ENCODE data around the gene WIPI1. TPM values are rescaled to one million over a fixed set of nuclear protein-coding genes. Genes with fewer than 3 reads are reported as not detected.

The WIPI1 gene
- total and polyA plus RNA-seq, 2 of the 13 experiments (the other 11 are each of a cell fraction or from before 2014, with no cell fraction given): 29.4 to 141 TPM

GRCh38 chr17:68420065-68420464 lies 37.2 kb downstream of the WIPI1 start:
- Histone ChIP-seq H2AFZ (ENCODE audit: low read length) (no peak overlapping the region), H3K79me2 (ENCODE audit: insufficient read depth, low read length) (no peaks in the 10 kb centered on the region), H3K9ac (ENCODE audit: insufficient read depth, low read depth, low read length) (no peak overlapping the region), H4K20me1 (ENCODE audit: insufficient read depth, low read length) (no peaks in the 10 kb centered on the region), H3K4me1 (ENCODE audit: insufficient read depth, low read length) (peaks cover 3% of the 10 kb centered on the region), H3K4me2 (ENCODE audit: low read depth, low read length) (no peak overlapping the region), H3K4me3 (replicated peaks in 1 of 3; ENCODE audit: insufficient read depth in 1 of 3, low read depth in 2 of 3, low read length in 3 of 3) (no peak overlapping the region), H3K36me3 (replicated peaks in 1 of 2; ENCODE audit: control insufficient read depth in 1 of 2, insufficient read depth in 2 of 2, low read length in 2 of 2) (peaks cover 12 to 14% of the 10 kb centered on the region in 2 experiments), H3K27ac (ENCODE audit: extremely low read length, insufficient read depth, low read length) (no peak overlapping the region), H3K27me3 (ENCODE audit: control insufficient read depth in 1 of 2, insufficient read depth in 2 of 2, low read length in 2 of 2) (no peaks in the 10 kb centered on the region), H3K9me3 (ENCODE audit: low read length) (no peaks in the 10 kb centered on the region)
- no peak for FAIRE-seq
- no peak for DNase-seq (ENCODE audit: low spot score)
- no peak for ATAC-seq
- POLR2A ChIA-PET: no interaction called here
- TF ChIP-seq IRF2 (CRISPR knock-in tag; IDR thresholded peaks at IDR 0.05): no peak
- TF ChIP-seq, protein P1, sequence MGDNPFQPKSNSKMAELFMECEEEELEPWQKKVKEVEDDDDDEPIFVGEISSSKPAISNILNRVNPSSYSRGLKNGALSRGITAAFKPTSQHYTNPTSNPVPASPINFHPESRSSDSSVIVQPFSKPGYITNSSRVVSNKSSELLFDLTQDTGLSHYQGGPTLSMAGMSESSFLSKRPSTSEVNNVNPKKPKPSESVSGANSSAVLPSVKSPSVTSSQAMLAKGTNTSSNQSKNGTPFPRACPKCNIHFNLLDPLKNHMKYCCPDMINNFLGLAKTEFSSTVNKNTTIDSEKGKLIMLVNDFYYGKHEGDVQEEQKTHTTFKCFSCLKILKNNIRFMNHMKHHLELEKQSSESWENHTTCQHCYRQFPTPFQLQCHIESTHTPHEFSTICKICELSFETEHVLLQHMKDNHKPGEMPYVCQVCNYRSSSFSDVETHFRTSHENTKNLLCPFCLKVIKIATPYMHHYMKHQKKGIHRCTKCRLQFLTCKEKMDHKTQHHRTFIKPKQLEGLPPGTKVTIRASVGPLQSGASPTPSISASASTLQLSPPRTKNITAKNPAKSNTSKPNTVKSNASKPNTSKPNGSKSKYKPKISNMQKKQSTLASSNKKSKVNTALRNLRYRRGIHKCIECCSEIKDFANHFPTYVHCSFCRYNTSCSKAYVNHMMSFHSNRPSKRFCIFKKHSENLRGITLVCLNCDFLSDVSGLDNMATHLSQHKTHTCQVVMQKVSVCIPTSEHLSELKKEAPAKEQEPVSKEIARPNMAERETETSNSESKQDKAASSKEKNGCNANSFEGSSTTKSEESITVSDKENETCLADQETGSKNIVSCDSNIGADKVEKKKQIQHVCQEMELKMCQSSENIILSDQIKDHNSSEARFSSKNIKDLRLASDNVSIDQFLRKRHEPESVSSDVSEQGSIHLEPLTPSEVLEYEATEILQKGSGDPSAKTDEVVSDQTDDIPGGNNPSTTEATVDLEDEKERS (CRISPR knock-in tag; IDR thresholded peaks at IDR 0.05): no peak
- TF ChIP-seq SNAPC5 (CRISPR knock-in tag; IDR thresholded peaks at IDR 0.05; ENCODE audit: borderline replicate concordance): no peak
- no peak for TF ChIP-seq FOXA1 (IDR thresholded peaks at IDR 0.05)
- TF ChIP-seq FOXA1 (CRISPR knock-in tag; IDR thresholded peaks at IDR 0.05): no peak
- no peak for TF ChIP-seq NFIC (IDR thresholded peaks at IDR 0.05; ENCODE audit: low read length)
- no peak for TF ChIP-seq POGZ (CRISPR knock-in tag; IDR thresholded peaks at IDR 0.05)
- TF ChIP-seq ZNF17 (CRISPR knock-in tag; IDR thresholded peaks at IDR 0.05): no peak
- TF ChIP-seq ZNF552 (CRISPR knock-in tag; IDR thresholded peaks at IDR 0.05; ENCODE audit: borderline replicate concordance): no peak
- no peak for TF ChIP-seq SP1 (IDR thresholded peaks at IDR 0.05)
- no peak for TF ChIP-seq SP1 (CRISPR knock-in tag; IDR thresholded peaks at IDR 0.05)
- no peak for TF ChIP-seq GATAD1 (CRISPR knock-in tag; IDR thresholded peaks at IDR 0.05)
- no peak for TF ChIP-seq ZNF816 (CRISPR knock-in tag; IDR thresholded peaks at IDR 0.05; ENCODE audit: borderline replicate concordance)
- TF ChIP-seq, protein P2, sequence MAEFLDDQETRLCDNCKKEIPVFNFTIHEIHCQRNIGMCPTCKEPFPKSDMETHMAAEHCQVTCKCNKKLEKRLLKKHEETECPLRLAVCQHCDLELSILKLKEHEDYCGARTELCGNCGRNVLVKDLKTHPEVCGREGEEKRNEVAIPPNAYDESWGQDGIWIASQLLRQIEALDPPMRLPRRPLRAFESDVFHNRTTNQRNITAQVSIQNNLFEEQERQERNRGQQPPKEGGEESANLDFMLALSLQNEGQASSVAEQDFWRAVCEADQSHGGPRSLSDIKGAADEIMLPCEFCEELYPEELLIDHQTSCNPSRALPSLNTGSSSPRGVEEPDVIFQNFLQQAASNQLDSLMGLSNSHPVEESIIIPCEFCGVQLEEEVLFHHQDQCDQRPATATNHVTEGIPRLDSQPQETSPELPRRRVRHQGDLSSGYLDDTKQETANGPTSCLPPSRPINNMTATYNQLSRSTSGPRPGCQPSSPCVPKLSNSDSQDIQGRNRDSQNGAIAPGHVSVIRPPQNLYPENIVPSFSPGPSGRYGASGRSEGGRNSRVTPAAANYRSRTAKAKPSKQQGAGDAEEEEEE (CRISPR knock-in tag; IDR thresholded peaks at IDR 0.05; ENCODE audit: borderline replicate concordance): no peak
- no peak for TF ChIP-seq AKAP8 (CRISPR knock-in tag; IDR thresholded peaks at IDR 0.05)
- TF ChIP-seq TRIM24 (CRISPR knock-in tag; IDR thresholded peaks at IDR 0.05): no peak
- TF ChIP-seq ZNF543 (CRISPR knock-in tag; IDR thresholded peaks at IDR 0.05): no peak
- no peak for TF ChIP-seq BHLHE40 (IDR thresholded peaks at IDR 0.05; ENCODE audit: low read length)
- no peak for TF ChIP-seq GATAD2A (CRISPR knock-in tag; IDR thresholded peaks at IDR 0.05)
- TF ChIP-seq RAD51 (IDR thresholded peaks at IDR 0.05; ENCODE audit: borderline replicate concordance): no peak
- no peak for TF ChIP-seq HNF4A (CRISPR knock-in tag; IDR thresholded peaks at IDR 0.05)
- TF ChIP-seq, protein P3, sequence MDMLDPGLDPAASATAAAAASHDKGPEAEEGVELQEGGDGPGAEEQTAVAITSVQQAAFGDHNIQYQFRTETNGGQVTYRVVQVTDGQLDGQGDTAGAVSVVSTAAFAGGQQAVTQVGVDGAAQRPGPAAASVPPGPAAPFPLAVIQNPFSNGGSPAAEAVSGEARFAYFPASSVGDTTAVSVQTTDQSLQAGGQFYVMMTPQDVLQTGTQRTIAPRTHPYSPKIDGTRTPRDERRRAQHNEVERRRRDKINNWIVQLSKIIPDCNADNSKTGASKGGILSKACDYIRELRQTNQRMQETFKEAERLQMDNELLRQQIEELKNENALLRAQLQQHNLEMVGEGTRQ (IDR thresholded peaks at IDR 0.05; ENCODE audit: low read depth, low read length): no peak
- TF ChIP-seq, protein P3 (CRISPR knock-in tag; IDR thresholded peaks at IDR 0.05; ENCODE audit: borderline replicate concordance): no peak
- no TSS peak for BruUV-seq (replicated peaks)
- CTCF ChIA-PET (ENCODE audit: low intra/inter-chr PET ratio, low total read pairs): no interaction called here
- 93% methylated on average over 14 of the region's 14 CpGs for WGBS (ENCODE audit: low lambda C conversion rate)
- intact Hi-C loops (cut with micrococcal nuclease; ENCODE audit: unreplicated experiment) (no loop called here), in situ Hi-C loops (cut with HindIII; ENCODE audit: extremely low pct_ligation_motif_present, low pct_unique_long_range_greater_than_20kb) (no loop called here)

Data from HepG2 (cell line).